Skeletal muscle cell (primary cell): Measurements from ENCODE around the gene HSPBAP1.
"Not testable (repeated sequence)": the region's sequence is repeated elsewhere in the genome, so short reads cannot be mapped to it uniquely, and the experiment has no call there.

Experiments used
- DNase-seq: peaks from one replicate; pipeline ENCODE4 v3.0.0-alpha.2; 2010; ENCODE audit warnings: low read depth
- H3K4me3 ChIP-seq: 2 replicates; pipeline ENCODE4 v1.5.1; 2011; ENCODE audit warnings: low read depth, mild to moderate bottlenecking, control low read depth, low read length, moderate library complexity

HSPBAP1 gene

GRCh38 chr3:122747295-122747694 lies 46.3 kb downstream of the HSPBAP1 start:
- H3K4me3 ChIP-seq, DNase-seq: not testable (repeated sequence)

GRCh38 chr3:122745369-122746021 lies 48.1 kb downstream of the HSPBAP1 start:
- DNase-seq, result peak; percentile 60
- H3K4me3 ChIP-seq, result no peak overlapping the region

GRCh38 chr3:122743581-122744120 lies 50.0 kb downstream of the HSPBAP1 start:
- DNase-seq, result no peak
- no peak overlapping the region for H3K4me3 ChIP-seq

GRCh38 chr3:122742234-122742633 lies 51.4 kb downstream of the HSPBAP1 start:
- H3K4me3 ChIP-seq, result no peak overlapping the region
- no peak for DNase-seq

- no peak for DNase-seq
- no peak overlapping the region for H3K4me3 ChIP-seq
Observed at GRCh38 chr3:122739172-122739571, 54.5 kb downstream of the HSPBAP1 start.

GRCh38 chr3:122732682-122733525 lies 60.7 kb downstream of the HSPBAP1 start:
- DNase-seq, H3K4me3 ChIP-seq: not testable (repeated sequence)

- DNase-seq, result no peak
- no peak overlapping the region for H3K4me3 ChIP-seq
Observed at GRCh38 chr3:122730240-122730639, 63.4 kb downstream of the HSPBAP1 start.

- no peak overlapping the region for H3K4me3 ChIP-seq
- no peak for DNase-seq
Observed at GRCh38 chr3:122728756-122729514, 64.7 kb downstream of the HSPBAP1 start.

GRCh38 chr3:122728186-122728585 lies 65.4 kb downstream of the HSPBAP1 start:
- DNase-seq, result no peak
- no peak overlapping the region for H3K4me3 ChIP-seq

GRCh38 chr3:122727766-122728165 lies 65.9 kb downstream of the HSPBAP1 start:
- H3K4me3 ChIP-seq, result no peak overlapping the region
- no peak for DNase-seq

- no peak for DNase-seq
- H3K4me3 ChIP-seq, result no peak overlapping the region
Observed at GRCh38 chr3:122727294-122727693, 66.3 kb downstream of the HSPBAP1 start.

GRCh38 chr3:122725106-122725505 lies 68.5 kb downstream of the HSPBAP1 start:
- no peak overlapping the region for H3K4me3 ChIP-seq
- no peak for DNase-seq

GRCh38 chr3:122719273-122719921 lies 74.2 kb downstream of the HSPBAP1 start:
- no peak for DNase-seq

GRCh38 chr3:122716667-122717066 lies 77.0 kb downstream of the HSPBAP1 start:
- no peak for DNase-seq
- no peak overlapping the region for H3K4me3 ChIP-seq

More at GRCh38 chr3:122719273-122719921, 74.2 kb downstream of the HSPBAP1 start:
- H3K4me3 ChIP-seq, result no peak overlapping the region

GRCh38 chr3:122714273-122714672 lies 79.4 kb downstream of the HSPBAP1 start:
- DNase-seq, result no peak
- H3K4me3 ChIP-seq, result no peak overlapping the region

GRCh38 chr3:122710616-122711251 lies 82.9 kb downstream of the HSPBAP1 start:
- DNase-seq, result not testable (repeated sequence)

GRCh38 chr3:122705379-122705778 lies 88.3 kb downstream of the HSPBAP1 start:
- H3K4me3 ChIP-seq, result no peak overlapping the region
- DNase-seq, result no peak

More at GRCh38 chr3:122710616-122711251, 82.9 kb downstream of the HSPBAP1 start:
- H3K4me3 ChIP-seq, result not testable (repeated sequence)

GRCh38 chr3:122700193-122700592 lies 93.4 kb downstream of the HSPBAP1 start:
- DNase-seq, result no peak
- H3K4me3 ChIP-seq, result no peak overlapping the region
